Skeletal muscle tissue (tissue), 4 donors: ENCODE data around the gene ANKRD11. TPM values are rescaled to one million over a fixed set of nuclear protein-coding genes. Genes with fewer than 3 reads are reported as not detected.

Source experiments
- H3K27ac ChIP-seq: one replicate; pipeline ENCODE4 v1.7.0; 2013; ENCODE audit warnings: mild to moderate bottlenecking, low read depth, low read length, inconsistent platforms
- H3K27me3 ChIP-seq, 3 donors: one replicate each; pipeline ENCODE4 v1.7.0; 2013; ENCODE audit warnings: low read length in 3 of 3; ENCODE audit not compliant: control insufficient read depth in 3 of 3, insufficient read depth in 3 of 3
- H3K36me3 ChIP-seq, 3 donors: one replicate each; pipeline ENCODE4 v1.7.0; 2013; ENCODE audit warnings: low read length in 3 of 3; ENCODE audit not compliant: control insufficient read depth in 3 of 3, insufficient read depth in 3 of 3
- H3K4me1 ChIP-seq, 3 donors: one replicate each; pipeline ENCODE4 v1.7.0; 2013; ENCODE audit warnings: low read length in 3 of 3, mild to moderate bottlenecking in 3 of 3; ENCODE audit not compliant: control insufficient read depth in 3 of 3, insufficient read depth in 3 of 3
- H3K4me3 ChIP-seq, 3 donors: one replicate each; pipeline ENCODE4 v1.7.0; 2013; ENCODE audit warnings: low read length in 3 of 3
- H3K9ac ChIP-seq, 3 donors: one replicate each; pipeline ENCODE4 v1.7.0; 2013; ENCODE audit warnings: low read length in 3 of 3, mild to moderate bottlenecking in 3 of 3, moderate library complexity in 2 of 3, low read depth in 1 of 3
- H3K9me3 ChIP-seq, 3 donors: one replicate each; pipeline ENCODE4 v1.7.0; 2013; ENCODE audit warnings: low read length in 3 of 3; ENCODE audit not compliant: control insufficient read depth in 3 of 3
- total RNA-seq: library from RNA; depleted of rRNA; stranded (reverse); fragments of >200 nt; gene quantifications from one replicate; pipeline ENCODE4 v1.2.3, GENCODE V29; 2014
- donor health status: Osteomylitis.

The ANKRD11 gene
- total RNA-seq, 1 donor from 2014 or later = 21.4 TPM

GRCh38 chr16:89493776-89494175 is 3.4 kb upstream of the ANKRD11 start:
- Histone ChIP-seq H3K27ac (no peak overlapping the region), H3K36me3 (no peaks in the 10 kb centered on the region), H3K27me3 (no peaks in the 10 kb centered on the region), H3K9me3 (no peaks in the 10 kb centered on the region), H3K4me1 (peaks cover 12 to 33% (median 23%) of the 10 kb centered on the region in 3 donors), H3K4me3 (no peak overlapping the region), H3K9ac (no peak overlapping the region)

- Histone ChIP-seq H3K27ac (peak overlapping the region; percentile 92), H3K36me3 (no peaks in the 10 kb centered on the region), H3K4me1 (peaks cover 23 to 46% (median 34%) of the 10 kb centered on the region in 3 donors), H3K4me3 (peak overlapping the region; percentile 82 to 90 (median 84)), H3K27me3 (no peaks in the 10 kb centered on the region), H3K9ac (peak overlapping the region; percentile 85 to 92 (median 87)), H3K9me3 (no peaks in the 10 kb centered on the region)
Observed at GRCh38 chr16:89491974-89492687, 1.8 kb upstream of the ANKRD11 start.

- H3K36me3 ChIP-seq = no peaks in the 10 kb centered on the region
- H3K4me3 ChIP-seq = peak overlapping the region; percentile 82 to 90 (median 84)
- peak overlapping the region; percentile 85 to 92 (median 87) for H3K9ac ChIP-seq
- no peaks in the 10 kb centered on the region for H3K27me3 ChIP-seq
- H3K27ac ChIP-seq = peak overlapping the region; percentile 92
- peaks cover 27 to 50% (median 36%) of the 10 kb centered on the region in 3 donors for H3K4me1 ChIP-seq
- H3K9me3 ChIP-seq = no peaks in the 10 kb centered on the region
Observed at GRCh38 chr16:89491238-89491869, 993 bp upstream of the ANKRD11 start.

- peaks cover 41 to 61% (median 49%) of the 10 kb centered on the region in 3 donors for H3K4me1 ChIP-seq
- peak overlapping the region; percentile 43 to 87 (median 77) for H3K9ac ChIP-seq
- no peaks in the 10 kb centered on the region for H3K9me3 ChIP-seq
- H3K4me3 ChIP-seq = peak overlapping the region in 2 of 3 donors; percentile 52 to 67
- no peaks in the 10 kb centered on the region for H3K27me3 ChIP-seq
- no peaks in the 10 kb centered on the region for H3K36me3 ChIP-seq
- peak overlapping the region; percentile 85 for H3K27ac ChIP-seq
Observed at GRCh38 chr16:89489898-89490438, 393 bp downstream of the ANKRD11 start.

GRCh38 chr16:89489040-89489897 is 1.1 kb downstream of the ANKRD11 start:
- Histone ChIP-seq H3K4me3 (peak overlapping the region; percentile 52 to 68 (median 55)), H3K9ac (peak overlapping the region; percentile 68 to 78 (median 70)), H3K4me1 (peaks cover 47 to 65% (median 55%) of the 10 kb centered on the region in 3 donors), H3K27me3 (no peaks in the 10 kb centered on the region), H3K9me3 (no peaks in the 10 kb centered on the region), H3K27ac (peak overlapping the region; percentile 85), H3K36me3 (no peaks in the 10 kb centered on the region)

- H3K36me3 ChIP-seq = no peaks in the 10 kb centered on the region
- H3K27ac ChIP-seq = peak overlapping the region; percentile 73
- no peak overlapping the region for H3K4me3 ChIP-seq
- no peaks in the 10 kb centered on the region for H3K27me3 ChIP-seq
- H3K9me3 ChIP-seq = no peaks in the 10 kb centered on the region
- H3K9ac ChIP-seq = peak overlapping the region; percentile 12 to 66 (median 38)
- H3K4me1 ChIP-seq = peaks cover 61 to 75% (median 69%) of the 10 kb centered on the region in 3 donors
Observed at GRCh38 chr16:89485701-89486246, 4.6 kb downstream of the ANKRD11 start.

GRCh38 chr16:89484923-89485679 is 5.3 kb downstream of the ANKRD11 start:
- peaks cover 66 to 79% (median 72%) of the 10 kb centered on the region in 3 donors for H3K4me1 ChIP-seq
- H3K27me3 ChIP-seq = no peaks in the 10 kb centered on the region
- H3K27ac ChIP-seq = peak overlapping the region; percentile 73
- peak overlapping the region; percentile 1 to 66 (median 12) for H3K9ac ChIP-seq
- H3K9me3 ChIP-seq = no peaks in the 10 kb centered on the region
- H3K4me3 ChIP-seq = peak overlapping the region in 2 of 3 donors; percentile 0 to 15
- H3K36me3 ChIP-seq = no peaks in the 10 kb centered on the region

- Histone ChIP-seq H3K27ac (peak overlapping the region; percentile 73), H3K4me1 (peaks cover 66 to 80% (median 73%) of the 10 kb centered on the region in 3 donors), H3K9me3 (no peaks in the 10 kb centered on the region), H3K27me3 (no peaks in the 10 kb centered on the region), H3K4me3 (no peak overlapping the region), H3K36me3 (no peaks in the 10 kb centered on the region), H3K9ac (peak overlapping the region in 1 of 3 donors; percentile 42)
Observed at GRCh38 chr16:89484041-89484501, 6.3 kb downstream of the ANKRD11 start.

GRCh38 chr16:89482817-89483205 is 7.5 kb downstream of the ANKRD11 start:
- Histone ChIP-seq H3K9ac (peak overlapping the region in 2 of 3 donors; percentile 15 to 67), H3K9me3 (no peaks in the 10 kb centered on the region), H3K4me3 (peak overlapping the region in 1 of 3 donors; percentile 15), H3K27me3 (no peaks in the 10 kb centered on the region), H3K27ac (peak overlapping the region; percentile 48), H3K4me1 (peaks cover 68 to 80% (median 75%) of the 10 kb centered on the region in 3 donors), H3K36me3 (no peaks in the 10 kb centered on the region)
